Measurements from ENCODE around the gene SCYL2. TPM values are rescaled to one million over a fixed set of nuclear protein-coding genes. Genes with fewer than 3 reads are reported as not detected.
A peak's percentile ranks its signal among the peaks of the same experiment; 100 is the strongest.

Gene SCYL2
- total and polyA plus RNA-seq, 4 donors = 10.0 to 32.5 (median 18.9) TPM

DNA sequence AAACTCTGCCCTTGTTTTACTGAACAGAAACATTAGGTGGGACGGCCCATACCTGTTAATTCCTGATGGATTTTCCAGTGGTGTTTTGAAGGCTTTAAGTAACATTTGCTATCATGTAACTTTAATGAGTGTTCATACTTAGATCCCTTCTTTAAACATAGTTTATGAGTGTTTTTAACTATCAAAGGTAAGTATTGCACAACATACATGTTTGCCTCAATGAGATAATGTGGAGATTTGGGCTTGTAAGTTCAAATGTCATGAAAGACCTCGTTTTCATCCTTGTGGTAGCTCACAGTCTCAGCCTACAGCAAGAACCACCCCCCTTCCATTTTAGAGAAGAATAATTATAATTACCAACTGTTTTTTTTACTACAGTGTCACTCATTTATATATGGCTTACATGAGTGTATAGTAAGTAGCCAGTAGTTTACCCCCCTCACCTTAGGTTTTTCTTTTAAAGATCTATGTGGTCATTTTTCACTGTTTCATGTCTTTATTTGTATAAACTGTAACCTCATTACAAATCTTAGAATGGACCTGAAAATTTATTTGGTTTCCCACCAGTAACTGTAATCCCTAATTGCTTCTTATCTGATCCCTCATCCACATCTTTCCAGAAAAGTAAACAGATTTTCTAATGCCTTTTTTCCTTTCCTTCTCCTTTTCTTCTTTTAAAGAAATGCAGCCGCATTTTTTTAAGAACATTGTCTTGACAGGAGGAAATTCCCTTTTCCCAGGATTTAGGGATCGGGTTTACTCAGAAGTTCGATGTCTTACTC is 47.5 kb upstream of the SCYL2 start:
- Histone ChIP-seq H3K36me3 (ENCODE audit: control insufficient read depth in 4 of 4, insufficient read depth in 3 of 4, low read depth in 1 of 4, low read length in 3 of 4) (peaks cover 4 to 11% (median 7%) of the 10 kb centered on the region in 4 donors), H3K27me3 (ENCODE audit: control insufficient read depth in 4 of 4, insufficient read depth in 4 of 4, low read length in 3 of 4) (no peaks in the 10 kb centered on the region), H3K4me3 (ENCODE audit: low read depth in 1 of 3, low read length in 3 of 3) (no peak overlapping the region), H3K4me1 (ENCODE audit: control insufficient read depth in 4 of 4, insufficient read depth in 4 of 4, low read length in 3 of 4) (peaks cover 1 to 35% (median 23%) of the 10 kb centered on the region in 4 donors), H3K9me3 (ENCODE audit: control insufficient read depth in 4 of 4, low read length in 3 of 4) (no peaks in the 10 kb centered on the region), H3K27ac (ENCODE audit: low read depth in 1 of 2, low read length in 2 of 2) (no peak overlapping the region), H3K9ac (ENCODE audit: low read depth in 1 of 2, low read length in 2 of 2) (no peak overlapping the region)
- TF ChIP-seq HNF4G (IDR thresholded peaks at IDR 0.05) (no peak), SP1 (IDR thresholded peaks at IDR 0.05) (no peak), HNF4A (conservative IDR thresholded peaks at IDR 0.05) (peak; percentile 42 to 44), FOXA2 (IDR thresholded peaks at IDR 0.05) (peak; percentile 33), RXRA (IDR thresholded peaks at IDR 0.05) (peak; percentile 24 to 27), YY1 (IDR thresholded peaks at IDR 0.05) (peak; percentile 19)
- DNase-seq (ENCODE audit: low spot score) = no peak
- 76% methylated on average over 5 of the region's 5 CpGs for WGBS

DNA sequence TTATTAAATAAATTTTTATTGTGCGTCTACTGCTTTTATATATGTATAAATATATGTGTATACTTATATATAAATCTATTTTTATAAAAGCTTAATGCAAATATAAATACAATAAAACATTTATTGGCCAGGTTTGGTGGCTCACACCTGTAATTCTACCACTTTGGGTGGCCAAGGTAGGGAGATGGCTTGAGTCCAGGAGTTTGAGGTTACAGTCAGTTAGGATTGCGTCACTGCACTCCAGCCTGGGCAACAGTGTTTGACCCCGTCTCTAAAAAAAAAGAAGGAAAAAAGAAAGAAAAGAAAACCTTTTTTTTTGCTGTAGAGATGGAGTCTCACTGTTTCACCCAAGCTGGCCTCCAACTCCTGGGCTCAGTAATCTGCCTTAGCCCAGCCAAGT is 45.5 kb upstream of the SCYL2 start:
- Histone ChIP-seq H3K9me3 (ENCODE audit: control insufficient read depth in 4 of 4, low read length in 3 of 4) (no peaks in the 10 kb centered on the region), H3K27me3 (ENCODE audit: control insufficient read depth in 4 of 4, insufficient read depth in 4 of 4, low read length in 3 of 4) (no peaks in the 10 kb centered on the region), H3K27ac (ENCODE audit: low read depth in 1 of 2, low read length in 2 of 2) (peak overlapping the region in 1 of 2 donors; percentile 17), H3K9ac (ENCODE audit: low read depth in 1 of 2, low read length in 2 of 2) (no peak overlapping the region), H3K4me3 (ENCODE audit: low read depth in 1 of 3, low read length in 3 of 3) (no peak overlapping the region), H3K36me3 (ENCODE audit: control insufficient read depth in 4 of 4, insufficient read depth in 3 of 4, low read depth in 1 of 4, low read length in 3 of 4) (peaks cover 0 to 13% (median 7%) of the 10 kb centered on the region in 4 donors), H3K4me1 (ENCODE audit: control insufficient read depth in 4 of 4, insufficient read depth in 4 of 4, low read length in 3 of 4) (peaks cover 1 to 19% (median 8%) of the 10 kb centered on the region in 4 donors)
- WGBS = 49% methylated on average over 3 of the region's 3 CpGs
- no peak for DNase-seq (ENCODE audit: low spot score)
- TF ChIP-seq HNF4A (conservative IDR thresholded peaks at IDR 0.05) (peak in 1 of 2 donors; percentile 52), EGR1 (IDR thresholded peaks at IDR 0.05; ENCODE audit: low read depth in 2 of 2) (no peak), SP1 (IDR thresholded peaks at IDR 0.05) (no peak), GABPA (IDR thresholded peaks at IDR 0.05 in 1 of 2, conservative IDR thresholded peaks at IDR 0.05 in 1 of 2) (no peak), HNF4G (IDR thresholded peaks at IDR 0.05) (no peak), FOXA1 (IDR thresholded peaks at IDR 0.05) (no peak), YY1 (IDR thresholded peaks at IDR 0.05) (no peak), JUND (IDR thresholded peaks at IDR 0.05) (no peak), RAD21 (IDR thresholded peaks at IDR 0.05) (peak in 1 of 2 donors; percentile 5), TAF1 (conservative IDR thresholded peaks at IDR 0.05) (no peak), FOXA2 (IDR thresholded peaks at IDR 0.05) (no peak), RXRA (IDR thresholded peaks at IDR 0.05) (peak; percentile 8 to 42), NR2F2 (IDR thresholded peaks at IDR 0.05) (no peak)
- TF ChIP-seq, protein P1, sequence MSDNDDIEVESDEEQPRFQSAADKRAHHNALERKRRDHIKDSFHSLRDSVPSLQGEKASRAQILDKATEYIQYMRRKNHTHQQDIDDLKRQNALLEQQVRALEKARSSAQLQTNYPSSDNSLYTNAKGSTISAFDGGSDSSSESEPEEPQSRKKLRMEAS (IDR thresholded peaks at IDR 0.05) = no peak
- TF ChIP-seq, protein P2, sequence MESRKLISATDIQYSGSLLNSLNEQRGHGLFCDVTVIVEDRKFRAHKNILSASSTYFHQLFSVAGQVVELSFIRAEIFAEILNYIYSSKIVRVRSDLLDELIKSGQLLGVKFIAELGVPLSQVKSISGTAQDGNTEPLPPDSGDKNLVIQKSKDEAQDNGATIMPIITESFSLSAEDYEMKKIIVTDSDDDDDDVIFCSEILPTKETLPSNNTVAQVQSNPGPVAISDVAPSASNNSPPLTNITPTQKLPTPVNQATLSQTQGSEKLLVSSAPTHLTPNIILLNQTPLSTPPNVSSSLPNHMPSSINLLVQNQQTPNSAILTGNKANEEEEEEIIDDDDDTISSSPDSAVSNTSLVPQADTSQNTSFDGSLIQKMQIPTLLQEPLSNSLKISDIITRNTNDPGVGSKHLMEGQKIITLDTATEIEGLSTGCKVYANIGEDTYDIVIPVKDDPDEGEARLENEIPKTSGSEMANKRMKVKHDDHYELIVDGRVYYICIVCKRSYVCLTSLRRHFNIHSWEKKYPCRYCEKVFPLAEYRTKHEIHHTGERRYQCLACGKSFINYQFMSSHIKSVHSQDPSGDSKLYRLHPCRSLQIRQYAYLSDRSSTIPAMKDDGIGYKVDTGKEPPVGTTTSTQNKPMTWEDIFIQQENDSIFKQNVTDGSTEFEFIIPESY (IDR thresholded peaks at IDR 0.05) = no peak
- TF ChIP-seq, protein P3, sequence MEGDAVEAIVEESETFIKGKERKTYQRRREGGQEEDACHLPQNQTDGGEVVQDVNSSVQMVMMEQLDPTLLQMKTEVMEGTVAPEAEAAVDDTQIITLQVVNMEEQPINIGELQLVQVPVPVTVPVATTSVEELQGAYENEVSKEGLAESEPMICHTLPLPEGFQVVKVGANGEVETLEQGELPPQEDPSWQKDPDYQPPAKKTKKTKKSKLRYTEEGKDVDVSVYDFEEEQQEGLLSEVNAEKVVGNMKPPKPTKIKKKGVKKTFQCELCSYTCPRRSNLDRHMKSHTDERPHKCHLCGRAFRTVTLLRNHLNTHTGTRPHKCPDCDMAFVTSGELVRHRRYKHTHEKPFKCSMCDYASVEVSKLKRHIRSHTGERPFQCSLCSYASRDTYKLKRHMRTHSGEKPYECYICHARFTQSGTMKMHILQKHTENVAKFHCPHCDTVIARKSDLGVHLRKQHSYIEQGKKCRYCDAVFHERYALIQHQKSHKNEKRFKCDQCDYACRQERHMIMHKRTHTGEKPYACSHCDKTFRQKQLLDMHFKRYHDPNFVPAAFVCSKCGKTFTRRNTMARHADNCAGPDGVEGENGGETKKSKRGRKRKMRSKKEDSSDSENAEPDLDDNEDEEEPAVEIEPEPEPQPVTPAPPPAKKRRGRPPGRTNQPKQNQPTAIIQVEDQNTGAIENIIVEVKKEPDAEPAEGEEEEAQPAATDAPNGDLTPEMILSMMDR (IDR thresholded peaks at IDR 0.05; ENCODE audit: low read depth, low read length, missing input control) = no peak
- TF ChIP-seq, protein P4, sequence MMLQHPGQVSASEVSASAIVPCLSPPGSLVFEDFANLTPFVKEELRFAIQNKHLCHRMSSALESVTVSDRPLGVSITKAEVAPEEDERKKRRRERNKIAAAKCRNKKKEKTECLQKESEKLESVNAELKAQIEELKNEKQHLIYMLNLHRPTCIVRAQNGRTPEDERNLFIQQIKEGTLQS (IDR thresholded peaks at IDR 0.05) = peak; percentile 57
- TF ChIP-seq, protein P5, sequence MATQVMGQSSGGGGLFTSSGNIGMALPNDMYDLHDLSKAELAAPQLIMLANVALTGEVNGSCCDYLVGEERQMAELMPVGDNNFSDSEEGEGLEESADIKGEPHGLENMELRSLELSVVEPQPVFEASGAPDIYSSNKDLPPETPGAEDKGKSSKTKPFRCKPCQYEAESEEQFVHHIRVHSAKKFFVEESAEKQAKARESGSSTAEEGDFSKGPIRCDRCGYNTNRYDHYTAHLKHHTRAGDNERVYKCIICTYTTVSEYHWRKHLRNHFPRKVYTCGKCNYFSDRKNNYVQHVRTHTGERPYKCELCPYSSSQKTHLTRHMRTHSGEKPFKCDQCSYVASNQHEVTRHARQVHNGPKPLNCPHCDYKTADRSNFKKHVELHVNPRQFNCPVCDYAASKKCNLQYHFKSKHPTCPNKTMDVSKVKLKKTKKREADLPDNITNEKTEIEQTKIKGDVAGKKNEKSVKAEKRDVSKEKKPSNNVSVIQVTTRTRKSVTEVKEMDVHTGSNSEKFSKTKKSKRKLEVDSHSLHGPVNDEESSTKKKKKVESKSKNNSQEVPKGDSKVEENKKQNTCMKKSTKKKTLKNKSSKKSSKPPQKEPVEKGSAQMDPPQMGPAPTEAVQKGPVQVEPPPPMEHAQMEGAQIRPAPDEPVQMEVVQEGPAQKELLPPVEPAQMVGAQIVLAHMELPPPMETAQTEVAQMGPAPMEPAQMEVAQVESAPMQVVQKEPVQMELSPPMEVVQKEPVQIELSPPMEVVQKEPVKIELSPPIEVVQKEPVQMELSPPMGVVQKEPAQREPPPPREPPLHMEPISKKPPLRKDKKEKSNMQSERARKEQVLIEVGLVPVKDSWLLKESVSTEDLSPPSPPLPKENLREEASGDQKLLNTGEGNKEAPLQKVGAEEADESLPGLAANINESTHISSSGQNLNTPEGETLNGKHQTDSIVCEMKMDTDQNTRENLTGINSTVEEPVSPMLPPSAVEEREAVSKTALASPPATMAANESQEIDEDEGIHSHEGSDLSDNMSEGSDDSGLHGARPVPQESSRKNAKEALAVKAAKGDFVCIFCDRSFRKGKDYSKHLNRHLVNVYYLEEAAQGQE (IDR thresholded peaks at IDR 0.05) = no peak

Measured in liver (tissue), 9 donors.